GM19240 (cell line): Measurements from ENCODE around the gene APEX2.
"Not testable (repeated sequence)": the region's sequence is repeated elsewhere in the genome, so short reads cannot be mapped to it uniquely, and the experiment has no call there.

Source experiments
- DNase-seq: peaks from one replicate; pipeline ENCODE4 v3.0.0; 2011; ENCODE audit warnings: low spot score; ENCODE audit not compliant: insufficient read length

The APEX2 gene, protein sequence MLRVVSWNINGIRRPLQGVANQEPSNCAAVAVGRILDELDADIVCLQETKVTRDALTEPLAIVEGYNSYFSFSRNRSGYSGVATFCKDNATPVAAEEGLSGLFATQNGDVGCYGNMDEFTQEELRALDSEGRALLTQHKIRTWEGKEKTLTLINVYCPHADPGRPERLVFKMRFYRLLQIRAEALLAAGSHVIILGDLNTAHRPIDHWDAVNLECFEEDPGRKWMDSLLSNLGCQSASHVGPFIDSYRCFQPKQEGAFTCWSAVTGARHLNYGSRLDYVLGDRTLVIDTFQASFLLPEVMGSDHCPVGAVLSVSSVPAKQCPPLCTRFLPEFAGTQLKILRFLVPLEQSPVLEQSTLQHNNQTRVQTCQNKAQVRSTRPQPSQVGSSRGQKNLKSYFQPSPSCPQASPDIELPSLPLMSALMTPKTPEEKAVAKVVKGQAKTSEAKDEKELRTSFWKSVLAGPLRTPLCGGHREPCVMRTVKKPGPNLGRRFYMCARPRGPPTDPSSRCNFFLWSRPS

DNA sequence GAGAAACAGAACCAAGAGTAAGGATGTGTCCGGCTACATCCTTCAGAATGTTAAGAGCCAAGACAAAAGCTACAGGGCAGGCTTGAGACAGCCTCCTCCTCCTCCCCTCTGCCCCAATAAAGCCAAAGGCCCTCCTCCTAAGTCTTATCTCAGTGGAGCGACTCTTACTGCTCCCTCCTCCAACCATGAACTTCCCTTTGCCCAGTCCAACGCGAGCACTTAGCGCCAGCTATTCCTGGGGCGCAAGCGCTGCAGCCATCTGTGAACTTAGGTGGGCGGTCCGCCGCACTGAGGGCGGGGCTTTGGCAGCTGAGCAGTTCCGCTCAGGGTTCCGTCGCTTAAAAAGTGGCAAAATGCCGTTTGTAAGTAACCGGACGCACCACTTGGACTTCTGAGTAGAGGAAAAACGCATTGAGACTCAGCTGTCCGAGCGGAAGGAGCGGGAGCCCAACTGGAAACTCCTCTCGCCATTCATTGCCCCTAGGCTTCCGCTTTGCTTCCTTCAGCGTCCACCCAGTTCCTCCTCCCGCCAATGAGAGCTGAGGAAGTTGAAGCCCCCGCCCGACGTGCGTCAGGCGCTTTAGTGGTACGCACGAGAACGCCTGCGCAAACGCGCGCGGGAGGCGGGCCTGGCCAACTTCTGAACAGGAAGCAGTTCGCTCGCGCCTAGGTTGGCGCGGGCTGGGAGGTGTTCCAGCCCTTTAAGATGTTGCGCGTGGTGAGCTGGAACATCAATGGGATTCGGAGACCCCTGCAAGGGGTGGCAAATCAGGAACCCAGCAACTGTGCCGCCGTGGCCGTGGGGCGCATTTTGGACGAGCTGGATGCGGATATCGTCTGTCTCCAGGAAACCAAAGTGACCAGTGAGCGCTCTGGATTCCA is at the start of gene APEX2:
APEX2 (plus strand) TSS at position 647 of the 882 bp plus-strand sequence; CDS start at position 707, 60 bp downstream.
- DNase-seq, result peak; percentile 47

DNA sequence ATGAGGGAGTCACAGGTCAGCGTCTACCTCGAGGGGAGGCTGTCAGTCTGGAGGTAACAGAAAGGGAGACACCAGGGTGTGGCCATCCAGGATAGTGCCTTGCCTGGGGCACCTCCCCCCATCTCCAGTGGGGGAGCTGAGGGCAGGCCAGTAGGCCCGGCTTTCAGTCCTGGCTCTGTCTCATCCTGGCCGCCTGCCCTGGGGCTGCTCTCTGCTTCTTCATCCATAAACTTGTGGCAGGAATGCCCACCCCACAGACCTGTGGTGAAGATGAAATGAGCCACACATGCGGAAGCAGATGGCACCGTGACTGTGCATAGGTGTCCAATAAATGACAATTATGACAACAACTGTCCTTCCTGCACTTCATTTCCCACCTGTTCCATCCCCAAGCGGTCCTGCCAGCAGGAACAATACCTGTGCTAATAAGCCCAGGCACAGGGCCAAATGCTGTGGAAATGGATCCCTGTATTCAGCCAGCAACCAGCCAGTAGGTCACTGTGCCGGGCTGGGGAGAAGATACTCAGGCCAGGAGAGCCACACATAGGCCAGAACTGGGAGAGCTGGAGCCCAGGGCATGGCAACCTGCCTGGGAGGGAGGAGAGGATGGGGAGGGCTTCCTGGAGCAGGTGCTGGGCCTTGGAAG is 49.3 kb upstream of the APEX2 start:
- DNase-seq, result no peak

DNA sequence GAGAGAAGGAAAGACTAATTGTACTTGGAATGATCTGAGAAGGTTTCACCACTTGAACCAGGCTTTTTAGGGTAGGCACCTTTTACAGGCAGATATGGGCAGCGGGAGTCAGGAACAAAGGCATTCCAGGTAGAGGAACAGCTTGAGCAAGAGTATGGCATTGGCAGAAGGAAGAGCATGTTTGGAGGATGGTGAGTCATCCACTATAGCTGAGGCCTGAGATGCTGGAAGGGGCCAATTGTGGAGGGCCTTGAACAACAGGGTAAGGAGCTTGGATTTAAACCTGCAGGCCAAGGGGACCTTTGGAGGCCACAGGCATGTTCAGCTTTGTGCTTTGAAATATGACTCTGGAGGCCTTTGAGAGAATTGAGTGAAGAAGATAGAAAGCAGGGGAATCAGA is 38.4 kb upstream of the APEX2 start:
- DNase-seq, result no peak

DNA sequence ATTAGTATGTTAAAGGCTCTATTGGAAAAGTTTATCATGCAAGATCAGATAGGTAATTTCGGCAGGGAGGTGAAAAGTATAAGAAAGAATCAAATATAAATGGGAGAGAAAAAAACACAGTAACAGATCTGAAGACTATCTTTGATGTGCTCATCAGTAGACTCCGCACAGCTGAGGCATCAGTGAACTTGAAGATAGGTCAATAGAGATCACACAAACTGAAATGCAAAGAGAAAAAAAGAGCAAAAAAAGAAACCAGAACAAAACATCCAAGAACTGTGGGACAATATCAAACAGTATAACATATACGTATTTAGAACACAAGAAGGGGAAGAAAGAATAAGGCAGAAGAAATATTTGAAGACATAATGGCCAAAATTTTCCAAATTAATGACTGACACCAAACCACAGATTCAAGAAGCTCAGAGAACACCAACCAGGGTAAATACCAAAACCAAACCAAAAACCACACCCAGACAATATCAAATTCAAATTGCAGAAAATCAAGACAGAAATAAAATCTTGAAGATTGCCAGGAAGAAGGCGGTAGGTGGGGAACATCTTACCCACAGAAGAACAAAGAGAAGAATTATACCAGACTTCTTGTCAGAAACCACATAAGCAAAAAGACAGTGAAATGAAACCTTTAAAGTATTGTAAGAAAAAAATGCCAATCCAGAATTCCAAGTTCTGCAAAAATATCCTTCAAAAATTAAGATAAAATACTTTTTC is 35.2 kb upstream of the APEX2 start:
- no peak for DNase-seq

DNA sequence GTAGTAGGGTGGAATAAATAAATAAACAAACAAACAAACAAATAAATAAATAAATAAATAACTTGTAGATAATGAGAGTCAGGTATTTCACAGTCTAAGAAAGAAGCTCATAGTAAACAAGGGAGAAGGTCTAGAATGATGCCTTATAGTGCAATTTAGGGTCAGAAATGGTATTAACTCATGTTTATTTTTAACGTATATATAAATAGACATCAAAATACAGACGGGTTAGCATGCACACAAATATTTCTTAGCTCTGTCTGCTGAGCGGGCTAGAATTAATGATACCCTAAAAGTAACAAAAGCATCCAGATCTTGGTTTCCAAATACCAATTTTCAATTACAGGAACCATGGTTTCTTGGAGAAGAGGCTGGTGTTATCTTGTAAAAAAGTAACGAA is 22.8 kb upstream of the APEX2 start:
- no peak for DNase-seq

DNA sequence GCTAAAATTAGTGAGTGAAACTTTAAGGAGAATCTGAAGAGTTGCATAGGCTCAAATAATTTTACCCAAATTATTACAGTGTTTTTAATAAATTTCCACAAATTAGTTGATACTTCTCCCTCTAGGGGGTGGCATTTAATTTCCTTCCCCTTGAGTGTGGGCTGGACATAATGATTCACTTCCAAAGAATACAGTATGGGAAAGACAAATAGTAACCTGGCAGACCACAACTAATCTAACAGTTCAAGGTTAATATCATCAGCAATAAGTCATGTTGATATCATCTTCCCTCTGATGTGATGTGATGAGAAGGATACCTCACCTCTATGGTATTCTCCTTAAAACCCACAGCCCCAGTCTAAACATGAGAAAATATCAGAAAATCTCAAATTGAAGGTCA is 21.7 kb upstream of the APEX2 start:
- no peak for DNase-seq

DNA sequence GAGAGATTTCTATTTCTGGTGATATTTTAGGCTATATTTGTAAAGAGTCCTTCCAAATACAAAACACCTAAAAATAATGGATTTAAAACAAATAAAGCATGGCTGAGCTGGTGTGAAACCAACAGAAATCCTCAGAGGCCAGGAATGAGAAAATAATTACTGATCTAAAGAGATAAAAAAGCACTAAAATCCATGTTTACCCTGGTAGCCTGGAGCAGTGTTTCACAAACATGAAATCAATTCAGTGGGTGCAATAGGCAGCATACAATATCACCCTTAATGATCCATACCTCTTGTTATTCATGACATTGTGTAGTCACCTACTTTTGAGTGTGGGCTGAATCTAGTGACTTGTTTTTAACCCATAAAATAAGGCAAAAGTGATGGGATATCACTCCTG is 20.7 kb upstream of the APEX2 start:
- no peak for DNase-seq

DNA sequence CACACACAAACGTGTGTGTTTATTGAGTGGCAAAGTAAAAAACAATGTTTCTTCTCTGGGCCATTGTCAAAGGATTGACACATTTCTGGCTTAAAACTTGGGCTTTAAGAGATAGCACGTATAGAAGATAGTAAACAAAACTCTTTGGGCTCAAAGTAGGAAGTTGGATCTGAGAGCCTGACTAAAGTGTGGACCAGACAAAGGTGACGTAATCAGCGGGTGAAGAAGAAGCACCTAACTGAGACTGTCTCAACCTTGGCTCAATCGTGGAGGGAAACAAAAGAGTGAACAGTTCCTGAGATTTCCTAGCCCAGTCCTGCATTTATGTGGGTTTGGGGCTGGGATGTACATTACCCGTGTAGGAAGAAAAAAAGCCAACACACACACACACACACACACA is 19.8 kb upstream of the APEX2 start:
- DNase-seq, result no peak

DNA sequence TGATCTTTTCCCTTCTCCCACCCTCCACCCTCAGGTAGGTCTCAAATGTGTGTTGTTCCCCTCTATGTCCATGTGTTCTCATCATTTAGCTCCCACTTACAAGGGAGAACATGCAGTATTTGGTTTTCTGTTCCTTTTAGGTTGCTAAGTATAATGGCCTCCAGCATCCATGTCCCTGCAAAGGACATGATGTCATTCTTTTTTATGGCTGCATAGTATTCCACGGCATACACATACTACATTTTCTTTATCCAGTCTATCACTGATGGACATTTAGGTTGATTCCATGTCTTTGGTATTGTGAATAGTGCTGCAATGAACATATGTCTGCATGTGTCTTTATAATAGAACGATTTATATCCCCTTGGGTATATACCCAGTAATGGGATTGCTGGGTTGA is 16.9 kb upstream of the APEX2 start:
- DNase-seq, result not testable (repeated sequence)

DNA sequence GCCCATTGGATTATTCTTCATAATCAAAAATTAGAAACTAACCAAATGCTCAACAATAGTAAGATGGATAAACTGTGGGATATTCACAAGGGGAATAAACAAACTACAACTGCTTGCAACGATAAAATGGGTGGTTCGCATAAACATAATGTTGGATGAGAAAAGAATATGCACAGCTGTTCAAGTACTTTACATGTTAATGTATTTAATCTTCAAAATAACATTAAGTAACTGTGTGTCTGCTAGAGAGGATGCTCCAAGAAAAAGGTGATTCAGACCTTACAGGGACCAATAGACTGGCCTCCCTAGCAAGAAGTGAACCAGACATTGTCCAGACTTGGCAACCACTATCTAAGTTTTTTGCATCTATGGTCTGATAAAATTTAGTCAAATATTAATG is 8.5 kb upstream of the APEX2 start:
- no peak for DNase-seq

DNA sequence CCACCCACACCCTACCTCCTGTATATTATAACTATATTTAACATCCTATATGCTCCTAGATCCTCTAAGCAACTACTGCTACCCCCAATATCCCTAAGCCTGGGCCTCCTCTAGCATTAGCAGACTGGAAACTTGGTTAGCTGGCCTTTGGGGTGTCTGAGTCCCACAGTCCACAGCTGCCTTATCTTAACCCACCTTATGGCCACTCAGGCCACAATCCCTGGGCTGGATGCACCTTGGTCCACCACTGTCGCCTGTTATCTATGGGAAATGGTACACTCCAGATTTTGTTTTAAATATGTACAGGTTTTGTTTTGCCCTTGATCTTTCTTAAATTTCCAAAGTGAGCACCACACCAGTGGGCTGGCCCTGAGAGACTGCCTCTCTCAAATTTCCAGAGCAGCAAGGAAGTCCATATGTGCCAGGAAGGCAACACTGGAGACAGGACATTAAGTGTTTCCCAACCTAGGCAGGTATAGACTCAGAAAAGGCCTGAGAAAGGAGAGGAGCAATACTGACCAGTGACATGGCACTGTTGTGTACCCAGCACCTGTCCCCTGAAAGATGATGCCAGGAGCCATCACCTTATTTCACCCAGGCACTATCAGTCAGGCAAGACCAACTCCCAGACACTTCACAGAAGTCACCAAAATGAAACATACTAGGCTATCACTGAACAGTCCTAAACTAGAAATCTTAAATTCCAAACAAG is 7.1 kb upstream of the APEX2 start:
- no peak for DNase-seq

DNA sequence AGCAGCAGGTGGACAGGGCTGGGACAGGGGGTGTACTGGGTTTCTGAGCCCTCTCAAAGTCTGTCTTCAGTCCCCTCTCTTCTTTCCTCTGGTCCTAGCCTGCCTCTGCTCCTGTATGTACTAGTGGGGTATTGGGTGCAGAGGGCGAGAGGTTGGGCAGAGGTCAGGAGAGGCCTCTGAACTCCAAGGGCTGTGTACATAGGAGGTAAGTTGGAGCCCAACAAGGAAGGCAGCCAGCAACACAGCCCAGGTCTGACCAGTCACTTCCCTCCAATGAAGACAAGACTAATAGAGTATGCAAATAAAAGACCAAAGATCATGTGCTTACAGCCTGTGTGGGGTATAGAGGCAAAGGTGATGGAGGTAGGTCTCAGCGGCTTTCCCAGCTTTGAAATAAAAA is 6.1 kb upstream of the APEX2 start, which contains the start of gene PFKFB1:
PFKFB1 (minus strand) TSS at position 90 of the 400 bp plus-strand sequence. CDS start 181 bp downstream, outside the sequence.
- DNase-seq, result no peak

DNA sequence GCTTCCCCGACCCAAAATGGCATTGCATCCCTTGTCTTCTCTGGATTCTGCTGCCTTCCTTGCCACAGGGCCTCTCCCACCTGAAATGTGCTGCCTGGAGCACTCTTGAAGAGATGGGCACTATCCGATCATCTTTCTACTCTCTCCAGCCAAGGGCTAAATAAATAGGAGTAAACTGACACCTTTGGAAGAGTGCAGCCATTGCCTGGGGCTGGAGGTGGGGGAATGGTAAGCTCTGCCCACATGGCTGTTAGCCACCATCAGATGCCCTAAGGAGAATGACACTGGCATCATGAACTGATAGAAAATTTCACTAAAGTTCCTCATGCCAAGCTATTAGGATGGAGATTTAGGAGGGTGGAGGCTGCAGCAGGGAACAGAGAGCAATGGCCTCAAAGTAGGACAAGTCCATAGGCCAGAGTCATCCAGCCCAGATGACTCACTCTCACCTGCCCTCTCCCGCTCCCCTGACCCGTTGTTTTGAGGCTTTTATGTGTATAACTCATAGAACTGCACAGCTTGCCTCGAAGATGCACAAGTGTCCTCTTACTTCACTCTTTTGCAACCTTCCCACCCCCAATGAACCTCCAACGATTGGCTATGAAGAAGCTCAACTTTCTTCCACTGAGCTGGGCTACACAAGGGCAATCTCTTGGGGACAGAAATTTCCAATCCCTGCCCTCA is 5.4 kb upstream of the APEX2 start:
- DNase-seq, result no peak

DNA sequence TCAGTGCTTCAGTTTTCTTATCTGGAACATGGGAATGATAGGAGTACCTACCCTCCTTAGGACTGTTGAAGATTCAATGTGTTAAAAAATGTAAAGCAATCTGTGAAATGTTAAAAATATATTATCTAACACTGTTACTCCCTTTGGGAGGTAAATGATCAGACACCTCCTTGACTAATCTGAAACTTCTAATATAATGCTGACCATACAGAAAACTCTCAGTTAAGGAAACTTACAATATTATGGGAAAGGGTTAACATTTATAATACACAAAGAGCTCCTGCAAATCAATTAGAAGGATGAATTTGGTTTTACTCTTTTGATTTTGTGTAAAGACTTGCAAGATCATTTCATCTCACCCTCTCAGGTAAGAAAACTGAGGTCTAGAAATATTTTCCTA is 4.5 kb upstream of the APEX2 start:
- no peak for DNase-seq

DNA sequence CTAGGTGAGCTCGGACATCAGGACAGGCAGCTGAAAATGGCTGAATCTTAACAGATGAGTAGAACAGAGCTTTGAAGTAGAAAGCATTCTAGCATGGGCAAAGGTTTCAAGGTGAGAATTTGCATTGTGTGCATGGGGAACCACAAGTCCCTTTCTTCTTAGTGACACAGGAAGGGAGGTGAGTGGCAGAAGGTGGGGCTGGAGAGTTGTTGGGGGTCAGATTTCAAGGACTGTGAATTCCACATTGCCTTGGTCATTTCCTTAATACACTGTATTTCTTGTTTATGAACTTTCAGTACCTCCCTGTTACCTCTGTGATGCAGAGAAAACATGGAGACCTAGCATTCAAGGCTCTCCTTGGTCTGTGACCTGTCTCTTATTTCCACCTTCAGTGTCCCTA is 4.1 kb downstream of the APEX2 start:
- no peak for DNase-seq

DNA sequence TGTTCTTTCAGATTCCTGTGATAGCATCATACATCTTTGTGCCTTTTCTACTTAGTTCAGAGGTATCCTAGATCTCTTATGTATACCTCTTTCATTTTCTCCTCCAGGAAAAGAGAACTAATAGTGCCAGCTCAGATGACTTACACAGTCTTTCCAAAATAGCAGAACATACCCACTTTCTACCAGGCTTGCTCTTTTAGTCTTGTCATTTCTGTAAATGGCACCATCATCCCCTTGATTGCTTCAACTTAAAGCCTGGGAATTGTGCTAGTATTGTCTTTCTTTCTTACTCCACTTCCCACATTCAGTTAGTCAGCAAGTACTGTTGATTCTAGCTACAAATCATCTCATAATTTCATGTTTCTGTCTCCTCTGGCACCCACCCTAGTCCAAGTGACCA is 5.1 kb downstream of the APEX2 start:
- no peak for DNase-seq

DNA sequence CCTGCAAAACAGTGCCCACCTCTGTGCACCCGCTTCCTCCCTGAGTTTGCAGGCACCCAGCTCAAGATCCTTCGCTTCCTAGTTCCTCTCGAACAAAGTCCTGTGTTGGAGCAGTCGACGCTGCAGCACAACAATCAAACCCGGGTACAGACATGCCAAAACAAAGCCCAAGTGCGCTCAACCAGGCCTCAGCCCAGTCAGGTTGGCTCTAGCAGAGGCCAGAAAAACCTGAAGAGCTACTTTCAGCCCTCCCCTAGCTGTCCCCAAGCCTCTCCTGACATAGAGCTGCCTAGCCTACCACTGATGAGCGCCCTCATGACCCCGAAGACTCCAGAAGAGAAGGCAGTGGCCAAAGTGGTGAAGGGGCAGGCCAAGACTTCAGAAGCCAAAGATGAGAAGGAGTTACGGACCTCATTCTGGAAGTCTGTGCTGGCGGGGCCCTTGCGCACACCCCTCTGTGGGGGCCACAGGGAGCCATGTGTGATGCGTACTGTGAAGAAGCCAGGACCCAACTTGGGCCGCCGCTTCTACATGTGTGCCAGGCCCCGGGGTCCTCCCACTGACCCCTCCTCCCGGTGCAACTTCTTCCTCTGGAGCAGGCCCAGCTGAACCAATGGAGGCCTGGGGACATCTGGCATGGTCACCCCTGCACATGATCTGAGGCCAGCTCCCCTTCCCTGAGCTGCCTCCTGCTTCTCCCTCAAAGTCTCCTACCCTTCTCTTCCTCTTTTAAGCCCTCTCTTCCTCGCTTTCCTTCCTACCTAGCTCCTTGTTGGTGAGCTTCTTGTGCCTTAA is 6.9 kb downstream of the APEX2 start:
- no peak for DNase-seq

DNA sequence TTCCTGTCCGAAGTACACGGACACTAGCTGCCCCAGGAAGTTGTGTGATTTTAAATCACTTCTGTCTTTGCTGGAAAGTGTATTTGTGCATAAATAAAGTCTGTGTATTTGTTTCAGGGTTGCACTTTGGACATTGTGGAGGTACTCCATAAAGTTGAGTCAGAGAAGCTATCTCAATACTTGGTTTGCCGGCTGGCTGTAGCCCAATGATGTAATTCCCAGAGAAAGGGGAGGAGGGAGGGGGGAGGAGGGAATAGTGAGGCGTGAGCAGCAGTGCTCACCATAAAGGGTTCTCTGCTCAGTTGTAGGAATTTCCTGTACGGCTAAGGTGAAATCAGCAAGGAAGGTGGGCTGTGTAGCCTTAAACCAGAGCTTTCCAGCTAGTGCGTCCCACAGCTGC is 7.5 kb downstream of the APEX2 start:
- DNase-seq, result no peak
